ENCODE measurements around the gene EEA1. TPM values are rescaled to one million over a fixed set of nuclear protein-coding genes. Genes with fewer than 3 reads are reported as not detected.

EEA1 gene
- total RNA-seq, 2 donors from 2014 or later: 5.9 to 7.3 TPM

- ATAC-seq: no peak
- Histone ChIP-seq H3K9me3 (no peaks in the 10 kb centered on the region), H3K4me3 (no peak overlapping the region), H3K27me3 (no peaks in the 10 kb centered on the region), H3K27ac (no peak overlapping the region), H3K4me1 (no peaks in the 10 kb centered on the region), H3K36me3 (replicated peaks in 1 of 2; ENCODE audit: insufficient read depth in 1 of 2, low read depth in 2 of 2) (no peaks in the 10 kb centered on the region)
- 77 to 83% methylated on average over 8 of the region's 8 CpGs for WGBS, 2 donors
- DNase-seq: no peak
- intact Hi-C loops (cut with DNase I): no loop called here
- no peak for TF ChIP-seq POLR2A (IDR thresholded peaks at IDR 0.05)
- no peak for TF ChIP-seq CTCF (IDR thresholded peaks at IDR 0.05)
Observed at GRCh38 chr12:92721130-92721529, 208.0 kb downstream of the EEA1 start.

Small RNA genes lying within 50 kb of the gene (small RNA-seq; reads per million reads assigned to genes)
- not detected for gene RNU6-1329P

Other genes with a start within 250 kb of the EEA1 start
- 1 to 10 TPM in 1 of 2 donors, under 1 TPM in 1; 0.33 to 1.6 TPM for gene PLEKHG7, start 226.3 kb downstream of the EEA1 start, total RNA-seq